DOHH2 (cell line): ENCODE data around the gene ADGB.

Source experiments
- H3F3A ChIP-seq: fragments of 200-600 bp; sonication (generic), shearing (Covaris generic); 2 replicates; pipeline ENCODE4 v1.6.0; 2016; ENCODE audit warnings: antibody characterized with exemption, mild to moderate bottlenecking; ENCODE audit not compliant: control insufficient read depth, insufficient read depth
- H3K27ac ChIP-seq: fragments of 200-600 bp; sonication (generic); 2 replicates; pipeline ENCODE4 v1.5.1; 2014; ENCODE audit warnings: low read depth, mild to moderate bottlenecking, low read length, moderate library complexity
- H3K27me3 ChIP-seq: fragments of 200-600 bp; sonication (generic); 2 replicates; pipeline ENCODE4 v1.6.1; 2014; ENCODE audit warnings: mild to moderate bottlenecking, low read length, mixed read lengths; ENCODE audit not compliant: control insufficient read depth
- H3K36me3 ChIP-seq: fragments of 200-600 bp; sonication (generic); 2 replicates; pipeline ENCODE4 v1.6.1; 2014; ENCODE audit warnings: mild to moderate bottlenecking, low read length, moderate library complexity, mixed read lengths; ENCODE audit not compliant: control insufficient read depth
- H3K4me1 ChIP-seq: fragments of 200-600 bp; sonication (generic); 2 replicates; pipeline ENCODE4 v1.6.1; 2014; ENCODE audit warnings: mild to moderate bottlenecking, low read length, mixed read lengths; ENCODE audit not compliant: control insufficient read depth
- H3K4me2 ChIP-seq: fragments of 200-600 bp; sonication (generic); 2 replicates; pipeline ENCODE4 v1.6.0; 2014; ENCODE audit warnings: mild to moderate bottlenecking, low read length, moderate library complexity
- H3K4me3 ChIP-seq: fragments of 200-600 bp; sonication (generic); 2 replicates; pipeline ENCODE4 v1.5.1; 2014; ENCODE audit warnings: mild to moderate bottlenecking, low read length, mixed read lengths
- H3K79me2 ChIP-seq: fragments of 200-600 bp; sonication (generic); 2 replicates; pipeline ENCODE4 v1.6.1; 2014; ENCODE audit warnings: mild to moderate bottlenecking, low read length, mixed read lengths; ENCODE audit not compliant: control insufficient read depth
- H3K9me2 ChIP-seq: fragments of 200-600 bp; sonication (generic); replicated peaks from 2 replicates; pipeline ENCODE4 v1.6.1; 2014; ENCODE audit warnings: mild to moderate bottlenecking, low read length, mixed read lengths; ENCODE audit not compliant: control insufficient read depth
- H3K9me3 ChIP-seq: fragments of 200-600 bp; sonication (generic); 2 replicates; pipeline ENCODE4 v1.6.1; 2014; ENCODE audit warnings: antibody characterized with exemption, low read length, mixed read lengths; ENCODE audit not compliant: control insufficient read depth, insufficient read depth
- H4K20me1 ChIP-seq: fragments of 200-600 bp; sonication (generic); 2 replicates; pipeline ENCODE4 v1.6.0; 2014; ENCODE audit warnings: low read depth, mild to moderate bottlenecking, antibody characterized with exemption, low read length, moderate library complexity; ENCODE audit not compliant: control insufficient read depth, insufficient read depth
- EZH2phosphoT487 ChIP-seq: fragments of 200-600 bp; sonication (generic); IDR thresholded peaks from 2 replicates; pipeline ENCODE4 v1.6.1; 2017; ENCODE audit warnings: borderline replicate concordance, mild to moderate bottlenecking, antibody characterized with exemption, low read length, moderate library complexity, mixed read lengths
- TF ChIP-seq, protein P1 (sequence below): fragments of 200-600 bp; sonication (generic); IDR thresholded peaks from one replicate; pipeline ENCODE4 v1.5.1; 2014; ENCODE audit warnings: antibody characterized with exemption, mild to moderate bottlenecking, low read depth, low read length; ENCODE audit not compliant: poor library complexity, severe bottlenecking

Gene ADGB

DNA sequence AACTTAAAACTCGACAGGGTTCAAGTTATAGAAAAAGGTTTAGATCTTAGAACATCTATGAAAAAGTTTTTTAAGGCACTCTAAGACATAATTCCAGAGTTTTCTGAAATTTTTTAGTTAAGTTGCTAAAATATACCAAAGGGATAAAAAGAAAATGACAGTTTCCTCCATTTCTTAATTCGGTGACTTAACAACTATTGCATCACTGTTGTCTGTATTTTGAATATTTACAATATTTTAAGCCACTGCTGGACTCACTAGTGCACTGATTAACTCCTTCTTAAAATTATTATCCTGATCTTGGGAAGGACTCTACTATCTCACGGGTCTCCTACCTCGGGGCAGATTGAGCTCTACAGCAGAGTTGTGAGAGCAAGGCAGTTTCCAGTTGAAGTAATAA lies 91.0 kb downstream of the ADGB start:
- TF ChIP-seq EZH2phosphoT487 = no peak
- TF ChIP-seq, protein P1, sequence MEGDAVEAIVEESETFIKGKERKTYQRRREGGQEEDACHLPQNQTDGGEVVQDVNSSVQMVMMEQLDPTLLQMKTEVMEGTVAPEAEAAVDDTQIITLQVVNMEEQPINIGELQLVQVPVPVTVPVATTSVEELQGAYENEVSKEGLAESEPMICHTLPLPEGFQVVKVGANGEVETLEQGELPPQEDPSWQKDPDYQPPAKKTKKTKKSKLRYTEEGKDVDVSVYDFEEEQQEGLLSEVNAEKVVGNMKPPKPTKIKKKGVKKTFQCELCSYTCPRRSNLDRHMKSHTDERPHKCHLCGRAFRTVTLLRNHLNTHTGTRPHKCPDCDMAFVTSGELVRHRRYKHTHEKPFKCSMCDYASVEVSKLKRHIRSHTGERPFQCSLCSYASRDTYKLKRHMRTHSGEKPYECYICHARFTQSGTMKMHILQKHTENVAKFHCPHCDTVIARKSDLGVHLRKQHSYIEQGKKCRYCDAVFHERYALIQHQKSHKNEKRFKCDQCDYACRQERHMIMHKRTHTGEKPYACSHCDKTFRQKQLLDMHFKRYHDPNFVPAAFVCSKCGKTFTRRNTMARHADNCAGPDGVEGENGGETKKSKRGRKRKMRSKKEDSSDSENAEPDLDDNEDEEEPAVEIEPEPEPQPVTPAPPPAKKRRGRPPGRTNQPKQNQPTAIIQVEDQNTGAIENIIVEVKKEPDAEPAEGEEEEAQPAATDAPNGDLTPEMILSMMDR = no peak
- Histone ChIP-seq H3K4me1 (no peaks in the 10 kb centered on the region), H3K4me3 (no peak overlapping the region), H4K20me1 (no peaks in the 10 kb centered on the region), H3K27ac (no peak overlapping the region), H3K4me2 (no peak overlapping the region), H3F3A (no peaks in the 10 kb centered on the region), H3K27me3 (peaks cover 3% of the 10 kb centered on the region; the same call in 1 of the 2 replicates), H3K36me3 (no peaks in the 10 kb centered on the region), H3K9me2 (no peaks in the 10 kb centered on the region), H3K79me2 (no peaks in the 10 kb centered on the region), H3K9me3 (no peaks in the 10 kb centered on the region)

DNA sequence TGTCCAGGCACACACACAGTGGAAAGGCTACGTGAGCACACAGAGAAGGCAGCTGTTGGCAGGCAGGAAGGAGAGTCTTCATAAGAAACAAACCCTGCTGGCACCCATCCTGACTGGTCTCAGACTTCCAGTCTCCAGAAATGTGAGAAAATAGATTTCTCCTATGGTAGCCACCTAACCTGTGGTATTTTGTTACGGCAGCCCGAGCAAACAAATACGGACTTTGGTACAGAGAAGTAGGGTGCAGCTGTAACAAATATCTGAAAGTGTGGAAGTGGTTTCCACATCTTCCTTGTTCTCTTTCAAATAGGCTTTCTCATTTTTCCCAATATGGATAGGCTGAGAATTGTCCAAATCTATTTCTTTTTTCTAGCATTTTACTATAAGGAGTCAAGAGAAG lies 94.6 kb downstream of the ADGB start:
- no peak for TF ChIP-seq EZH2phosphoT487
- TF ChIP-seq, protein P1 = no peak
- no peaks in the 10 kb centered on the region for H3K4me1 ChIP-seq
- no peaks in the 10 kb centered on the region for H3F3A ChIP-seq
- H3K79me2 ChIP-seq = no peaks in the 10 kb centered on the region
- H3K9me3 ChIP-seq = no peaks in the 10 kb centered on the region
- H3K27ac ChIP-seq = no peak overlapping the region
- H3K4me3 ChIP-seq = no peak overlapping the region
- H3K36me3 ChIP-seq = no peaks in the 10 kb centered on the region
- H3K4me2 ChIP-seq = no peak overlapping the region
- H3K27me3 ChIP-seq = peaks cover 3% of the 10 kb centered on the region; the same call in 1 of the 2 replicates
- no peaks in the 10 kb centered on the region for H3K9me2 ChIP-seq
- no peaks in the 10 kb centered on the region for H4K20me1 ChIP-seq

DNA sequence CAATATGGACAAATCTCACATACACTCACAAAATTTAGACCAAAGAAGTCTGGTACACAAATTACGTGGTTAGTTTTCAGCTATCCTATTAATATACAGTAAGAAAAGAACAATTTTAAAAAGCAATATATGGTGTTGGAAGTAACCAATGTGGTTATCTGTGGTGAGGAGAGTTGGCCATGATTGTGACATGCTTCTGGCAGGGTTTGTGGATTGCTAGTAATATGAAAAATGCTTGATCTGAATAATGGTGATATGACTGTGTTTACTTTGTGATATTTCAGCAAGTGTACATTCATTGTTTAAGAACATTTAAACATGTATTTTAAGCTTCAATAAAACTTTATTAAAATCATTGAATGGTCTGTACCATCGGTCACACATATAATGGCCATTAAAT lies 99.1 kb downstream of the ADGB start:
- Histone ChIP-seq H3K27me3 (no peaks in the 10 kb centered on the region), H3K4me1 (no peaks in the 10 kb centered on the region), H3K27ac (no peak overlapping the region), H3K9me3 (no peaks in the 10 kb centered on the region), H3K36me3 (no peaks in the 10 kb centered on the region), H3K4me3 (no peak overlapping the region), H3K9me2 (no peaks in the 10 kb centered on the region), H3K4me2 (no peak overlapping the region), H3F3A (no peaks in the 10 kb centered on the region), H3K79me2 (no peaks in the 10 kb centered on the region), H4K20me1 (no peaks in the 10 kb centered on the region)
- TF ChIP-seq EZH2phosphoT487 = no peak
- TF ChIP-seq, protein P1 = no peak
